ENCODE data around the gene LSS.

LSS gene

DNA sequence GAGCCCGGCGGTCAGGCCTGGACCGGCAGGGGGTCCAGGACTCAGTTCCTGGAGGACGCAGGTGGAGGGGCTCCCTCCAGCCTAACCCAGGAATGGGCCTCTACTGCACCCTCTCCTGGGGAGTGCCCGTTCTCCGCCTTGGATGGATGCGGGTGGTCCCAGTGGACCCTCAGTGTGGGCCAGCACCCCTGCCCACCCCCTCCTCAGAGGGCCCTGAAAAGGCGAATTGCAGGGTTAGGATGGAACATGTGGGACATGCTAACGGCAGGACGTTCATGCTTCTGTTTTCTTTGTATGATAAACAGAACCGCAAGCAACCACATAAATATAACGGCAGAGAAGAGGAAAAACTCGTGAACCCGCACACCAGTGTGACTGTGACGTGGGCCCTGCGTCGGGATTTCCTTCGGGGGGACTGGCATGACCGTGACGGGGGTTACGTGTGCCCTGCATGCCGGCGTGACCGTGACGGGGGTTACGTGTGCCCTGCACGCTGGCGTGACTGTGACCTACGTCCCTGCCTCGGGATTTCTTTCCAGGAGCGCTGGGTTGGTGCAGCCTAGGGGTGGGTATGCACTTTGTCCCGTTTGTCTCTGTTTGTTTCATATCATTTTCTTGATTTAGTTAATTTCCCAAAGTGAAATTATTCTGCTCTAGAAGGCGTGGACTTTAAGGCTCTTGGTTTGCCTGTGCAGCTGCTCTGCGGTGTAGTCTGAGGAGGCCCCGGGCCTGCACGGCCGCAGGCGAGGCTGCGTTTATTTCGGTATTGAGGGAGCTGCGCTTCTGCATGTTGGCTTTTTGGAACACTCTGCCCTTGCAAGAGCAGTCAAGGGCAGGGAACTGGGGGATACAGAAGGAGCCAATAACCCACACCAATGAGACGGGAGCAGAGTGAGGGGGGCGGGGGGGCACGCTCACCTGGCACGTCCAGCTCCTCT lies 76.3 kb downstream of the LSS start:
- Histone ChIP-seq H2AFZ (ENCODE audit: low read length) (no peak overlapping the region), H3K4me3 (ENCODE audit: low read length, poor library complexity, severe bottlenecking) (no peak overlapping the region), H3K27me3 (ENCODE audit: insufficient read depth, low read length, poor library complexity, severe bottlenecking) (no peaks in the 10 kb centered on the region), H3K4me2 (ENCODE audit: low read depth, low read length, poor library complexity, severe bottlenecking) (no peak overlapping the region), H3K4me1 (ENCODE audit: insufficient read depth, low read length, poor library complexity, severe bottlenecking) (no peaks in the 10 kb centered on the region), H3K79me2 (ENCODE audit: insufficient read depth, low read length) (no peaks in the 10 kb centered on the region), H4K20me1 (ENCODE audit: insufficient read depth, low read length, poor library complexity, severe bottlenecking) (no peaks in the 10 kb centered on the region), H3F3A (ENCODE audit: low read depth) (no peaks in the 10 kb centered on the region), H3K9me2 (replicated peaks; ENCODE audit: low read depth, low read length) (no peaks in the 10 kb centered on the region), H3K36me3 (ENCODE audit: insufficient read depth, low read length) (no peaks in the 10 kb centered on the region), H3K9me3 (ENCODE audit: insufficient read depth, low read depth, low read length) (no peaks in the 10 kb centered on the region), H3K9ac (ENCODE audit: low read depth, low read length, poor library complexity, severe bottlenecking) (no peak overlapping the region)
- TF ChIP-seq, protein P1, sequence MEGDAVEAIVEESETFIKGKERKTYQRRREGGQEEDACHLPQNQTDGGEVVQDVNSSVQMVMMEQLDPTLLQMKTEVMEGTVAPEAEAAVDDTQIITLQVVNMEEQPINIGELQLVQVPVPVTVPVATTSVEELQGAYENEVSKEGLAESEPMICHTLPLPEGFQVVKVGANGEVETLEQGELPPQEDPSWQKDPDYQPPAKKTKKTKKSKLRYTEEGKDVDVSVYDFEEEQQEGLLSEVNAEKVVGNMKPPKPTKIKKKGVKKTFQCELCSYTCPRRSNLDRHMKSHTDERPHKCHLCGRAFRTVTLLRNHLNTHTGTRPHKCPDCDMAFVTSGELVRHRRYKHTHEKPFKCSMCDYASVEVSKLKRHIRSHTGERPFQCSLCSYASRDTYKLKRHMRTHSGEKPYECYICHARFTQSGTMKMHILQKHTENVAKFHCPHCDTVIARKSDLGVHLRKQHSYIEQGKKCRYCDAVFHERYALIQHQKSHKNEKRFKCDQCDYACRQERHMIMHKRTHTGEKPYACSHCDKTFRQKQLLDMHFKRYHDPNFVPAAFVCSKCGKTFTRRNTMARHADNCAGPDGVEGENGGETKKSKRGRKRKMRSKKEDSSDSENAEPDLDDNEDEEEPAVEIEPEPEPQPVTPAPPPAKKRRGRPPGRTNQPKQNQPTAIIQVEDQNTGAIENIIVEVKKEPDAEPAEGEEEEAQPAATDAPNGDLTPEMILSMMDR (conservative IDR thresholded peaks at IDR 0.05; ENCODE audit: low read length): no peak
- no peak for TF ChIP-seq EZH2phosphoT487 (IDR thresholded peaks at IDR 0.05; ENCODE audit: borderline replicate concordance)

DNA sequence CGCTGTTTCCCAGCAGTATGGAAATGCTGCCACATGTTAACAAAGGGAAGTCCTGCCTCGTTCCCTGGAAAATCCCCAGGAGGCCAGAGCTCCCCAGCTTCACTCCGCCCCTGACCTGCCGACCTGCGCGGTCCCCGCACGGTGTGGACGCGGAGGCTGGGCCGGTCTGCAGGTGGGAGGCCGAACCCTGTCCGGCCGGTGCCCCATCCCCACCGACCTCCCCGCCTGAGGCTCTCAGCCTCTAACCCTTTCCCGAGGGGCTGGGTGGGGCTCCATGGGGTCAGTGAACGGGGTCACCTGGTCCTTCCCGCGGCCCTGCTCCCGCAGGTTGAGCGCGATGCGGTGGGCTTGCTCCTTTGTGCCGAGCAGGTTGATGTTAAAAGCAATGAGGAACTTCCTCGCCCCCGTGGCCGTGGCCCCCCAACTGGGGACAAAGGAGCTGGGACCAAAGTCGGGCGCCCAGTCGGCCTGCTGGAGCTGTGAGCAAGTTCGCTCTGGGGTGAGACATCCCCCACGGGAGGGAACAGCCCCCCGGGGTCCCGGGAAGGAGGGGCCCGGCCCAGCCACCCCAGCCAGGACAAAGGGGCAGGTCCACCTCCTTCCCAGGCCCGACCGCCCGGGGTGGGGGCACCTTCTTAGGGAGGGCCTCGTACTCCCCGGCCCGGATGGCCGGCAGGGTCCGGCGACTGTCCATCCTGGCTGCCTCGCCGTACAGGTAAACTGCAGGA lies 77.1 kb downstream of the LSS start:
- Histone ChIP-seq H3K4me3 (ENCODE audit: low read length, poor library complexity, severe bottlenecking) (no peak overlapping the region), H3K4me1 (ENCODE audit: insufficient read depth, low read length, poor library complexity, severe bottlenecking) (no peaks in the 10 kb centered on the region)

DNA sequence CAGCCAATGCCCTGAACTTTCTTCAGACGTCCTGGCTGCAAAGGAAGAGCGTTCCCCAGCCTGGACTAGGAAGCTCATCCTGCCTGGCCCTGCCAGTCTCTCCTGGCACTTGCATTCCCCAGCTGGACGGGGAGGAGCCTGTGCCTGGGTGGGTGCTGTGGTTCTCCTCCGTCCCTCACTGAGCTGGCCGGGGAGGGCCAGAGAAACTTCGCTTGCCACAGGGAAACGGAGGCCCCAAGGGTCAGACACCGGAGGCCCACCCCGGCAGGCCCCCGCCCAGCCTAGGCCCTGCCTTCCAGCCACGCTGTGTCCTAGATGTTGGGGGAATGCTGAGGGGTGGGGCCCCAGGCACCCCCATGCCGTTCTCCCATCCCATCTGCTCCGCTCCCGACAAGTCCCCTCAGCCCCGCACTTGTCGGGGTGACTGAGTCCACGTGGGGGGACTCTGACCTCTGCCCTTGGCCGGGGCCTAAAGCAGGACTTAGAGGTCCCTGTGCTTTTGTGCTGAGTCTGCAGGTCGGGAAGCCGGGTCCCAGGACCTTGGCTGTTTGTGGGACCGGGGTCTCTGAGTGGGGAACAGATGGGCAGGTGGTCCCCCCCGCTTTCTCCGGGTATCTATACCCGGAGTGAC lies 78.0 kb downstream of the LSS start:
- Histone ChIP-seq H3K4me2 (ENCODE audit: low read depth, low read length, poor library complexity, severe bottlenecking) (no peak overlapping the region), H3K4me3 (ENCODE audit: low read length, poor library complexity, severe bottlenecking) (no peak overlapping the region), H4K20me1 (ENCODE audit: insufficient read depth, low read length, poor library complexity, severe bottlenecking) (no peaks in the 10 kb centered on the region), H3K9me2 (replicated peaks; ENCODE audit: low read depth, low read length) (no peaks in the 10 kb centered on the region), H3K9ac (ENCODE audit: low read depth, low read length, poor library complexity, severe bottlenecking) (no peak overlapping the region), H2AFZ (ENCODE audit: low read length) (no peak overlapping the region), H3K4me1 (ENCODE audit: insufficient read depth, low read length, poor library complexity, severe bottlenecking) (no peaks in the 10 kb centered on the region), H3K9me3 (ENCODE audit: insufficient read depth, low read depth, low read length) (no peaks in the 10 kb centered on the region), H3K36me3 (ENCODE audit: insufficient read depth, low read length) (no peaks in the 10 kb centered on the region), H3F3A (ENCODE audit: low read depth) (no peaks in the 10 kb centered on the region), H3K79me2 (ENCODE audit: insufficient read depth, low read length) (no peaks in the 10 kb centered on the region), H3K27me3 (ENCODE audit: insufficient read depth, low read length, poor library complexity, severe bottlenecking) (no peaks in the 10 kb centered on the region)
- TF ChIP-seq, protein P1 (conservative IDR thresholded peaks at IDR 0.05; ENCODE audit: low read length): no peak
- TF ChIP-seq EZH2phosphoT487 (IDR thresholded peaks at IDR 0.05; ENCODE audit: borderline replicate concordance): no peak

More for the DNA sequence above, 77.1 kb downstream of the LSS start:
- H2AFZ ChIP-seq (ENCODE audit: low read length): no peak overlapping the region
- H3K9ac ChIP-seq (ENCODE audit: low read depth, low read length, poor library complexity, severe bottlenecking): no peak overlapping the region
- no peaks in the 10 kb centered on the region for H3K27me3 ChIP-seq (ENCODE audit: insufficient read depth, low read length, poor library complexity, severe bottlenecking)
- no peaks in the 10 kb centered on the region for H3K9me3 ChIP-seq (ENCODE audit: insufficient read depth, low read depth, low read length)
- no peaks in the 10 kb centered on the region for H3K36me3 ChIP-seq (ENCODE audit: insufficient read depth, low read length)
- no peaks in the 10 kb centered on the region for H3F3A ChIP-seq (ENCODE audit: low read depth)
- H3K4me2 ChIP-seq (ENCODE audit: low read depth, low read length, poor library complexity, severe bottlenecking): no peak overlapping the region
- no peaks in the 10 kb centered on the region for H3K9me2 ChIP-seq (replicated peaks; ENCODE audit: low read depth, low read length)
- no peaks in the 10 kb centered on the region for H4K20me1 ChIP-seq (ENCODE audit: insufficient read depth, low read length, poor library complexity, severe bottlenecking)
- no peaks in the 10 kb centered on the region for H3K79me2 ChIP-seq (ENCODE audit: insufficient read depth, low read length)
- TF ChIP-seq, protein P1 (conservative IDR thresholded peaks at IDR 0.05; ENCODE audit: low read length): no peak
- TF ChIP-seq EZH2phosphoT487 (IDR thresholded peaks at IDR 0.05; ENCODE audit: borderline replicate concordance): no peak
